Endothelial cell of umbilical vein (primary cell): Measurements from ENCODE around the gene KRTCAP2. TPM values are rescaled to one million over a fixed set of nuclear protein-coding genes. Genes with fewer than 3 reads are reported as not detected.

ENCODE experiments used
- BruUV-seq: library from RNA; stranded (reverse); fragments of 400-500 nt; replicated peaks from 2 replicates; lab custom pipeline; 2021; lab: Mats Ljungman, UMichigan
- CTCF ChIA-PET: fragments of 300-600, 350-600 bp; sonication (Branson Sonifier 250); formaldehyde crosslinking; loops from one replicate; lab custom pipeline; 2021; ENCODE audit warnings: antibody characterized with exemption, inconsistent platforms; lab: Charles Lee
- POLR2A ChIA-PET: fragments of 300-600, 350-600 bp; sonication (Branson Sonifier 250); formaldehyde crosslinking; loops from one replicate; lab custom pipeline; 2021; ENCODE audit warnings: antibody characterized with exemption, inconsistent platforms; lab: Charles Lee
- DNase-seq: peaks from one replicate; pipeline ENCODE4 v3.0.0-alpha.2; 2011; ENCODE audit warnings: low read depth, low spot score
- FAIRE-seq: peaks from 2 replicates; lab custom pipeline; 2011; peaks lifted over from hg19 to GRCh38; lab: Jason Lieb, UNC
- H2AFZ ChIP-seq: 2 replicates; pipeline ENCODE4 v1.6.0; 2012; ENCODE audit warnings: low read depth, low read length, control low read depth, inconsistent platforms
- H3K27ac ChIP-seq: 2 replicates; pipeline ENCODE4 v1.5.1; 2011; ENCODE audit warnings: low read depth, mild to moderate bottlenecking, control low read depth, low read length, moderate library complexity; ENCODE audit not compliant: insufficient read depth
- H3K27me3 ChIP-seq, 2 experiments: 2 replicates each; pipeline versions ENCODE4 v1.6.0 to v1.6.1; 2011; ENCODE audit warnings: low read length in 2 of 2, mixed read lengths in 1 of 2; ENCODE audit not compliant: control insufficient read depth in 2 of 2, insufficient read depth in 2 of 2
- H3K36me3 ChIP-seq, 2 experiments: 2 replicates in 1 of 2; 3 replicates in 1 of 2; pipeline ENCODE4 v1.5.1; 2011; ENCODE audit warnings: low read length in 2 of 2, mild to moderate bottlenecking in 1 of 2, moderate library complexity in 1 of 2; ENCODE audit not compliant: control insufficient read depth in 2 of 2, insufficient read depth in 2 of 2; ENCODE audit errors: extremely low read depth in 1 of 2
- H3K4me1 ChIP-seq: 3 replicates; pipeline ENCODE4 v1.5.1; 2011; ENCODE audit warnings: mild to moderate bottlenecking, low read length; ENCODE audit not compliant: control insufficient read depth, insufficient read depth; ENCODE audit errors: extremely low read depth
- H3K4me2 ChIP-seq: 2 replicates; pipeline ENCODE4 v1.6.1; 2011; ENCODE audit warnings: low read length, control low read depth, mixed read lengths; ENCODE audit not compliant: insufficient read depth
- H3K4me3 ChIP-seq, 3 experiments: fragments of 200-600 bp in 1 of 3; sonication (generic), shearing (Covaris generic) in 1 of 3; replicated peaks in 1 of 3; 2 replicates each; pipeline ENCODE4 v1.5.1; 2011 to 2016; ENCODE audit warnings: control low read depth in 3 of 3, low read length in 3 of 3, mild to moderate bottlenecking in 2 of 3, inconsistent platforms in 1 of 3, low read depth in 1 of 3, moderate library complexity in 1 of 3; ENCODE audit not compliant: insufficient read depth in 1 of 3
- H3K79me2 ChIP-seq: 2 replicates; pipeline ENCODE4 v1.6.0; 2012; ENCODE audit warnings: low read length, inconsistent platforms; ENCODE audit not compliant: control insufficient read depth, insufficient read depth
- H3K9ac ChIP-seq: replicated peaks from 2 replicates; pipeline ENCODE3; 2011; ENCODE audit warnings: low read length, control low read depth; ENCODE audit not compliant: insufficient read depth; ENCODE audit errors: extremely low read depth
- H3K9me1 ChIP-seq: replicated peaks from 3 replicates; pipeline ENCODE4 v1.6.0; 2011; ENCODE audit warnings: mild to moderate bottlenecking, low read length; ENCODE audit not compliant: control insufficient read depth, insufficient read depth; ENCODE audit errors: extremely low read depth
- H3K9me3 ChIP-seq: replicated peaks from 2 replicates; pipeline ENCODE4 v1.5.1; 2012; ENCODE audit warnings: low read length, inconsistent platforms; ENCODE audit not compliant: control insufficient read depth, insufficient read depth
- H4K20me1 ChIP-seq: replicated peaks from 2 replicates; pipeline ENCODE3; 2011; ENCODE audit warnings: mild to moderate bottlenecking, low read length; ENCODE audit not compliant: control insufficient read depth, insufficient read depth; ENCODE audit errors: extremely low read depth
- EZH2 ChIP-seq: IDR thresholded peaks from 2 replicates; pipeline ENCODE4 v1.6.1; 2012; ENCODE audit warnings: borderline replicate concordance, low read depth, mild to moderate bottlenecking, moderate library complexity, low read length, inconsistent platforms; ENCODE audit not compliant: severe bottlenecking
- FOS ChIP-seq: IDR thresholded peaks from 2 replicates; pipeline ENCODE4 v1.6.1; 2011; ENCODE audit warnings: mild to moderate bottlenecking, low read length, moderate library complexity, borderline replicate concordance; ENCODE audit not compliant: insufficient read depth
- GATA2 ChIP-seq: IDR thresholded peaks from 2 replicates; pipeline ENCODE4 v1.7.0; 2011; ENCODE audit warnings: low read depth, mild to moderate bottlenecking, moderate library complexity, mixed read lengths, low read length; ENCODE audit not compliant: insufficient read length, insufficient read depth
- JUN ChIP-seq: IDR thresholded peaks from 2 replicates; pipeline ENCODE4 v1.6.1; 2011; ENCODE audit warnings: borderline replicate concordance, low read depth; ENCODE audit not compliant: insufficient read length, insufficient read depth
- MYC ChIP-seq: IDR thresholded peaks from one replicate; pipeline ENCODE4 v1.6.1; 2011; ENCODE audit warnings: mild to moderate bottlenecking, low read depth, low read length
- POLR2A ChIP-seq: IDR thresholded peaks from 2 replicates; pipeline ENCODE4 v1.6.1; 2012; ENCODE audit warnings: low read depth, mild to moderate bottlenecking, control low read depth, low read length
- POLR2AphosphoS5 ChIP-seq: IDR thresholded peaks from 2 replicates; pipeline ENCODE4 v1.6.1; 2012; ENCODE audit warnings: low read depth, mild to moderate bottlenecking, control low read depth, low read length, moderate library complexity; ENCODE audit not compliant: insufficient read depth
- dilution Hi-C: fragments of 300-500 bp; cut with MboI; formaldehyde crosslinking; loops from one replicate; pipeline ENCODE4 v1.15.0; 2019; ENCODE audit warnings: low sequenced_read_pairs; ENCODE audit not compliant: extremely low pct_ligation_motif_present
- intact Hi-C: fragments of 100-400 bp; cut with micrococcal nuclease; formaldehyde crosslinking; loops from one replicate; pipeline ENCODE4 v1.10.0; 2022
- polyA plus RNA-seq, 4 experiments: library from polyadenylated mRNA; depleted of rRNA in 3 of 4; stranded (reverse) in 3 of 4; unstranded in 1 of 4; fragments of >200 nt; gene quantifications; 2 replicates each; pipeline versions ENCODE4 v1.2.1 to v1.2.3, GENCODE V29; 2011 to 2012; ENCODE audit warnings: missing spikeins in 1 of 4
- total RNA-seq: library from RNA; stranded (reverse); gene quantifications from 2 replicates; pipeline ENCODE4 v1.2.3, GENCODE V29; 2021
- TF ChIP-seq, protein P1 (sequence below): IDR thresholded peaks from 2 replicates; pipeline ENCODE4 v1.6.1; 2011; ENCODE audit not compliant: insufficient read depth, insufficient read length
- TF ChIP-seq, protein P2 (sequence below), 2 donors: IDR thresholded peaks; 1 replicate in 1 of 2; 2 replicates in 1 of 2; pipeline ENCODE4 v1.5.1; 2011; ENCODE audit warnings: low read length in 2 of 2, mild to moderate bottlenecking in 2 of 2, moderate library complexity in 2 of 2, control low read depth in 1 of 2, inconsistent platforms in 1 of 2, low read depth in 1 of 2; ENCODE audit not compliant: insufficient read depth in 1 of 2; ENCODE audit errors: extremely low read depth in 1 of 2

KRTCAP2 gene
- total and polyA plus RNA-seq, 2 donors (not counting 3 experiments of a cell fraction or from before 2014, with no cell fraction given), result 207 to 362 TPM

DNA sequence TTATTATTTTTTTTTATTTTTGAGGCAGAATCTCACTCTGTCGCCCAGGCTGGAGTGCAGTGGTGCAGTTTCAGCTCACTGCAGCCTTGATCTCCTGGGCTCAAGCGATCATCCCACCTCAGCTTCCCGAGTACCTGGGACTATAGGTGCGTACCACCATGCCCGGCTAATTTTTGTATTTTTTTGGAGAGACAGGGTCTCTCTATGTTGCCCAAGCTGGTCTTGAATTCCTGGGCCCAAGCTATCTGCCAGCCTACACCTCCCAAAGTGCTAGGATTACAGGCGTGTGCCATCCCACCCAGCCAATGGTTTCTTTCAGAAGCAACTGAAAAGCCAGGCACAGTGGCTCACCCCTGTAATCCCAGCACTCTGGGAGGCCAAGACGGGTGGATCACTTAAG is 2.3 kb downstream of the KRTCAP2 start:
- H3K4me3 ChIP-seq, result no peak overlapping the region
- H3K79me2 ChIP-seq, result peaks cover 16% of the 10 kb centered on the region
- dilution Hi-C loops, result no loop called here
- DNase-seq, result no peak
- H3K4me1 ChIP-seq, result peaks cover 26% of the 10 kb centered on the region
- no peak overlapping the region for H2AFZ ChIP-seq
- no peaks in the 10 kb centered on the region for H3K9me1 ChIP-seq
- no peak overlapping the region for H3K9ac ChIP-seq
- intact Hi-C loops, result no loop called here
- H3K4me2 ChIP-seq, result no peak overlapping the region
- no peaks in the 10 kb centered on the region for H3K9me3 ChIP-seq
- ChIA-PET POLR2A (no interaction called here), CTCF (interaction anchor here (1.4 to 8.3 kb wide), 2 partner anchors 76 to 86 kb away, joined by 5 to 673 read pairs; no protein-coding TSS in a partner anchor)
- no peak for FAIRE-seq
- H3K36me3 ChIP-seq, result peaks cover 3 to 9% of the 10 kb centered on the region in 2 experiments
- H3K27ac ChIP-seq, result no peak overlapping the region
- H3K27me3 ChIP-seq, result no peaks in the 10 kb centered on the region
- H4K20me1 ChIP-seq, result no peaks in the 10 kb centered on the region
- TF ChIP-seq POLR2A, result no peak
- no peak for TF ChIP-seq GATA2
- no peak for TF ChIP-seq FOS
- TF ChIP-seq, protein P1, sequence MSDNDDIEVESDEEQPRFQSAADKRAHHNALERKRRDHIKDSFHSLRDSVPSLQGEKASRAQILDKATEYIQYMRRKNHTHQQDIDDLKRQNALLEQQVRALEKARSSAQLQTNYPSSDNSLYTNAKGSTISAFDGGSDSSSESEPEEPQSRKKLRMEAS, result no peak
- TF ChIP-seq JUN, result no peak
- no peak for TF ChIP-seq EZH2
- TF ChIP-seq, protein P2, sequence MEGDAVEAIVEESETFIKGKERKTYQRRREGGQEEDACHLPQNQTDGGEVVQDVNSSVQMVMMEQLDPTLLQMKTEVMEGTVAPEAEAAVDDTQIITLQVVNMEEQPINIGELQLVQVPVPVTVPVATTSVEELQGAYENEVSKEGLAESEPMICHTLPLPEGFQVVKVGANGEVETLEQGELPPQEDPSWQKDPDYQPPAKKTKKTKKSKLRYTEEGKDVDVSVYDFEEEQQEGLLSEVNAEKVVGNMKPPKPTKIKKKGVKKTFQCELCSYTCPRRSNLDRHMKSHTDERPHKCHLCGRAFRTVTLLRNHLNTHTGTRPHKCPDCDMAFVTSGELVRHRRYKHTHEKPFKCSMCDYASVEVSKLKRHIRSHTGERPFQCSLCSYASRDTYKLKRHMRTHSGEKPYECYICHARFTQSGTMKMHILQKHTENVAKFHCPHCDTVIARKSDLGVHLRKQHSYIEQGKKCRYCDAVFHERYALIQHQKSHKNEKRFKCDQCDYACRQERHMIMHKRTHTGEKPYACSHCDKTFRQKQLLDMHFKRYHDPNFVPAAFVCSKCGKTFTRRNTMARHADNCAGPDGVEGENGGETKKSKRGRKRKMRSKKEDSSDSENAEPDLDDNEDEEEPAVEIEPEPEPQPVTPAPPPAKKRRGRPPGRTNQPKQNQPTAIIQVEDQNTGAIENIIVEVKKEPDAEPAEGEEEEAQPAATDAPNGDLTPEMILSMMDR (IDR thresholded peaks at IDR 0.05; ENCODE audit: extremely low read depth in 1 of 2, insufficient read depth in 1 of 2, low read depth in 1 of 2, low read length in 2 of 2), result no peak
- TF ChIP-seq MYC, result no peak
- no peak for TF ChIP-seq POLR2AphosphoS5
- no TSS peak for BruUV-seq
